ENCODE measurements around the gene ROR2. TPM values are rescaled to one million over a fixed set of nuclear protein-coding genes. Genes with fewer than 3 reads are reported as not detected.

Gene ROR2
- total and polyA plus RNA-seq, 2 experiments from 2014 or later: 8.1 to 18.8 TPM

- Mint-ChIP-seq H3K27ac (no peak overlapping the region), H3K9me3 (no peaks in the 10 kb centered on the region), H3K36me3 (ENCODE audit: low read depth) (no peaks in the 10 kb centered on the region), H3K4me3 (no peak overlapping the region), H3K27me3 (ENCODE audit: insufficient read depth, low read depth, poor library complexity) (peaks cover 2% of the 10 kb centered on the region), H3K4me1 (peaks cover 20% of the 10 kb centered on the region; the same call in 2 of the 3 replicates)
- no peaks in the 10 kb centered on the region for H3K79me2 ChIP-seq (replicated peaks; ENCODE audit: insufficient read depth)
- H3K4me3 ChIP-seq: no peak overlapping the region
- TF ChIP-seq ETS1 (IDR thresholded peaks at IDR 0.05): no peak
- no peak for TF ChIP-seq REST (IDR thresholded peaks at IDR 0.05; ENCODE audit: unreplicated experiment)
- TF ChIP-seq ZNF462 (CRISPR knock-in tag; IDR thresholded peaks at IDR 0.05): no peak
- DNase-seq (ENCODE audit: low spot score) (no peak), ATAC-seq (no peak)
- no peaks in the 10 kb centered on the region for H3K36me3 ChIP-seq (ENCODE audit: insufficient read depth)
- no peak overlapping the region for H2AFZ ChIP-seq
- H3K4me1 ChIP-seq (ENCODE audit: insufficient read depth): peaks cover 3% of the 10 kb centered on the region; the same call in 1 of the 2 replicates
- H3K27ac ChIP-seq (ENCODE audit: low read depth): no peak overlapping the region
- H3K9me2 ChIP-seq (ENCODE audit: insufficient read depth): no peaks in the 10 kb centered on the region
- no peaks in the 10 kb centered on the region for H3F3A ChIP-seq (replicated peaks; ENCODE audit: low read depth)
- H3K4me2 ChIP-seq: no peak overlapping the region
- H4K20me1 ChIP-seq (replicated peaks; ENCODE audit: insufficient read depth): no peaks in the 10 kb centered on the region
- no peaks in the 10 kb centered on the region for H3K27me3 ChIP-seq (ENCODE audit: insufficient read depth)
These were observed 367.8 kb downstream of the ROR2 start for GRCh38 chr9:91582181-91582580.

Data from GM23338 (cell line).